Measurements from ENCODE around the gene BMP8A.
"Not testable (repeated sequence)": the region's sequence is repeated elsewhere in the genome, so short reads cannot be mapped to it uniquely, and the experiment has no call there.

The BMP8A gene

GRCh38 chr1:39507230-39507928 lies 15.9 kb downstream of the BMP8A start:
- no peak for DNase-seq (ENCODE audit: low spot score)

GRCh38 chr1:39508266-39508665 lies 16.8 kb downstream of the BMP8A start:
- DNase-seq (ENCODE audit: low spot score): no peak

GRCh38 chr1:39508857-39509305 lies 17.4 kb downstream of the BMP8A start:
- DNase-seq (ENCODE audit: low spot score): peak; percentile 48

- no peak for DNase-seq (ENCODE audit: low spot score)
Observed at GRCh38 chr1:39509360-39510009, 18.0 kb downstream of the BMP8A start.

GRCh38 chr1:39510570-39511186 lies 19.2 kb downstream of the BMP8A start:
- DNase-seq (ENCODE audit: low spot score): peak; percentile 62

GRCh38 chr1:39511477-39511876 lies 20.0 kb downstream of the BMP8A start:
- DNase-seq (ENCODE audit: low spot score): not testable (repeated sequence)

GRCh38 chr1:39512234-39512847 lies 20.9 kb downstream of the BMP8A start:
- not testable (repeated sequence) for DNase-seq (ENCODE audit: low spot score)

GRCh38 chr1:39514710-39515124 lies 23.3 kb downstream of the BMP8A start:
- not testable (repeated sequence) for DNase-seq (ENCODE audit: low spot score)

GRCh38 chr1:39515131-39516086 lies 24.0 kb downstream of the BMP8A start:
- not testable (repeated sequence) for DNase-seq (ENCODE audit: low spot score)

- DNase-seq (ENCODE audit: low spot score): not testable (repeated sequence)
Observed at GRCh38 chr1:39516841-39517240, 25.4 kb downstream of the BMP8A start.

- DNase-seq (ENCODE audit: low spot score): not testable (repeated sequence)
Observed at GRCh38 chr1:39517936-39518335, 26.5 kb downstream of the BMP8A start.

GRCh38 chr1:39519376-39519775 lies 27.9 kb downstream of the BMP8A start:
- not testable (repeated sequence) for DNase-seq (ENCODE audit: low spot score)

- DNase-seq (ENCODE audit: low spot score): not testable (repeated sequence)
Observed at GRCh38 chr1:39522221-39522620, 30.8 kb downstream of the BMP8A start.

GRCh38 chr1:39522661-39523567 lies 31.5 kb downstream of the BMP8A start:
- DNase-seq (ENCODE audit: low spot score): no peak

- no peak for DNase-seq (ENCODE audit: low spot score)
Observed at GRCh38 chr1:39524171-39524570, 32.7 kb downstream of the BMP8A start.

- no peak for DNase-seq (ENCODE audit: low spot score)
Observed at GRCh38 chr1:39524591-39525365, 33.3 kb downstream of the BMP8A start.

- no peak for DNase-seq (ENCODE audit: low spot score)
Observed at GRCh38 chr1:39525366-39526165, 34.1 kb downstream of the BMP8A start.

- no peak for DNase-seq (ENCODE audit: low spot score)
Observed at GRCh38 chr1:39526466-39527189, 35.2 kb downstream of the BMP8A start.

All from HuH-7.5 (cell line).